Measurements from ENCODE around the gene ARRB1.

DNA sequence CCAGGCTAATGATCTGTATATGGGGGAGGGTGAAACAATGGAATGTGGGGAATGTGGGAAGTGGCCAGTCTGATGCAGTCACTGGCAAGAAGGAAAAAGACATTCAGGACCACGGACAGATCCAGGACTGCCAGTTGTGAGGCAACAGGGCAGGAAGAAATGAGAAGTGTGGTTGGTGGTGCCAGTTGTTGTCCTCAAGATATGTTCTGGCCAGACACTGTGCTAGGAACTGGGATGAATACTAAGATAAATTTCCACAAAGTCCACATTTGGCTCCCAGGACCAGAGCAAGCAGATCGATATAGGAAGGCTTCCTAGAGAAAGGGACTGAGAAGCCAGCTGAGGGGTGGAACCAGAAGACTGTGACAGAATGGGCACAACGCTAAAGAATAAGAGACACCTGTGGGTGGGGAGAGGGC, 117.7 kb downstream of the ARRB1 start:
- TF ChIP-seq, protein P1, sequence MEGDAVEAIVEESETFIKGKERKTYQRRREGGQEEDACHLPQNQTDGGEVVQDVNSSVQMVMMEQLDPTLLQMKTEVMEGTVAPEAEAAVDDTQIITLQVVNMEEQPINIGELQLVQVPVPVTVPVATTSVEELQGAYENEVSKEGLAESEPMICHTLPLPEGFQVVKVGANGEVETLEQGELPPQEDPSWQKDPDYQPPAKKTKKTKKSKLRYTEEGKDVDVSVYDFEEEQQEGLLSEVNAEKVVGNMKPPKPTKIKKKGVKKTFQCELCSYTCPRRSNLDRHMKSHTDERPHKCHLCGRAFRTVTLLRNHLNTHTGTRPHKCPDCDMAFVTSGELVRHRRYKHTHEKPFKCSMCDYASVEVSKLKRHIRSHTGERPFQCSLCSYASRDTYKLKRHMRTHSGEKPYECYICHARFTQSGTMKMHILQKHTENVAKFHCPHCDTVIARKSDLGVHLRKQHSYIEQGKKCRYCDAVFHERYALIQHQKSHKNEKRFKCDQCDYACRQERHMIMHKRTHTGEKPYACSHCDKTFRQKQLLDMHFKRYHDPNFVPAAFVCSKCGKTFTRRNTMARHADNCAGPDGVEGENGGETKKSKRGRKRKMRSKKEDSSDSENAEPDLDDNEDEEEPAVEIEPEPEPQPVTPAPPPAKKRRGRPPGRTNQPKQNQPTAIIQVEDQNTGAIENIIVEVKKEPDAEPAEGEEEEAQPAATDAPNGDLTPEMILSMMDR (IDR thresholded peaks at IDR 0.05) = no peak
- TF ChIP-seq POLR2A (IDR thresholded peaks at IDR 0.05) = no peak
